HFFc6 (cell line): Measurements from ENCODE around the gene ECI1. TPM values are rescaled to one million over a fixed set of nuclear protein-coding genes. Genes with fewer than 3 reads are reported as not detected.

Experiments
- DNase-seq: peaks from one replicate; pipeline ENCODE4 v3.0.0-alpha.2; 2018
- H3K27ac Mint-ChIP-seq: 2 replicates; pipeline ENCODE4 v1.8.0; 2020; ENCODE audit warnings: mild to moderate bottlenecking, mixed read lengths
- H3K27me3 Mint-ChIP-seq: 2 replicates; pipeline ENCODE4 v1.8.0; 2021; ENCODE audit warnings: mild to moderate bottlenecking, moderate library complexity, mixed read lengths; ENCODE audit not compliant: insufficient read depth
- H3K36me3 Mint-ChIP-seq: 2 replicates; pipeline ENCODE4 v1.8.0; 2021; ENCODE audit warnings: low read depth, mixed read lengths
- H3K4me1 Mint-ChIP-seq: 2 replicates; pipeline ENCODE4 v1.8.0; 2020; ENCODE audit warnings: low read depth, mixed read lengths
- H3K4me3 Mint-ChIP-seq: 2 replicates; pipeline ENCODE4 v1.8.0; 2020; ENCODE audit warnings: mild to moderate bottlenecking, moderate library complexity, mixed read lengths
- H3K9me3 Mint-ChIP-seq: 2 replicates; pipeline ENCODE4 v1.8.0; 2020; ENCODE audit warnings: mild to moderate bottlenecking, mixed read lengths
- CTCF ChIP-seq: fragments of 200-600 bp; sonication (generic); IDR thresholded peaks from 2 replicates; pipeline ENCODE4 v1.5.0; 2021; ENCODE audit warnings: antibody characterized with exemption, mild to moderate bottlenecking
- total RNA-seq, 6 experiments: library from RNA; stranded (reverse); fragmentation: NEBNext Ultra II Directional; extraction: Animal tissue kit (Norgen Biotek cat#: 25700); gene quantifications; 2 replicates in 1 of 6; 3 replicates in 5 of 6; pipeline ENCODE4 v1.2.3, GENCODE V29; 2021

ECI1 gene
- total RNA-seq, 6 experiments from 2014 or later = 30.3 to 47.8 (median 35.4) TPM

DNA sequence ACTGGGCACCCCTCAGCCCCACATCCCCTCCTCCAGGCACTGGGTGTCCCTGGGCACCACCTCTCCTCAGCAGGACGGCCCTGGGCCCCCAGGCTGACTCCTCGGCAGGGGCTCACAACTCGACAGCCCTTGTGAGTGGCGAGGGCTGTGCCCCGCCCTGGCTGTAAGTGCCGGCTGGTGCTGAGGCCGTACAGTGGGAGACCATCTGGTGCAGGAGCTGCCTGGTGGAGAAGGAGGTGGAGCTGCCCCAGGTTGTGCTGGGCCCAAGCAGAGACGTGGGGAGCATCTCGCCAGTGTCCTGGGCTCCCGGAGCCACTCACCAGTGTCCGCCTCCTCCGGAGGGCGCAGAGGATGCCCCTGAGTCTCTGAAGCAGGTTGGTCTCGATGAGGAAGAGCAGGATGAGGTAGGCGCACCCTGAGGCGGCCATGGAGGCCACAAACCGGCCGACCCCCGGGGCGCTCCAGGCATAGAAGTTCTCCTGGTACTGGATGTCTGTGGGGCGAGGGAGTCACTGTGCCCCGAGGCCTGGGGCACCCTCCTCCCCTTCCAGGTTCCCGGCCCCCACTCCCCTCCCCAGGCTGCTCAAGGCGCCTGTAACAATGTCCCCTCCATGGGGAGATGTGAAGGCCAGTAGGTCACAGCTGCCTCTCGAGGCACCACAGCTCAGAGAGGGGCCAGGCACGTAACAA lies 31.6 kb upstream of the ECI1 start:
- Mint-ChIP-seq H3K9me3 (no peaks in the 10 kb centered on the region), H3K27ac (no peak overlapping the region), H3K27me3 (peaks cover 25% of the 10 kb centered on the region), H3K4me1 (no peaks in the 10 kb centered on the region), H3K4me3 (no peak overlapping the region), H3K36me3 (no peaks in the 10 kb centered on the region)
- DNase-seq = no peak
- no peak for TF ChIP-seq CTCF

DNA sequence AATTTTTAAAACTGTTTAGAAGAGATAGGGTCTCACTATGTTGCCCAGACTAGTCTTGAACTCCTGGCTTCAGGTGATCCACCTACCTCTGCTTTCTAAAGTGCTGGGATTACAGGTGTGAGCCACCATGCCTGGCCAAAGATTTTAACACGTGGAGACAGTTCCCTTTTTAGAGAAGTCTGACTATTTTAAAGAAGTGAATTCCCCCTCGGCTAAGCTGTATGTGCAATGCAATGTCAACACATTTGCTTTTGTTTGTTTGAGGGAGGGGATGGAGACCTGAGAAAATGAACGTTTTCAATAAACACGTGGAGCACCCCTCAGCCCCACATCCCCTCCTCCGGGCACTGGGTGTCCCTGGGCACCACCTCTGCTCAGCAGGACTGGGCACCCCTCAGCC lies 30.9 kb upstream of the ECI1 start:
- Mint-ChIP-seq H3K4me1 (no peaks in the 10 kb centered on the region), H3K9me3 (no peaks in the 10 kb centered on the region), H3K4me3 (no peak overlapping the region), H3K27ac (no peak overlapping the region), H3K27me3 (peaks cover 25% of the 10 kb centered on the region), H3K36me3 (no peaks in the 10 kb centered on the region)
- DNase-seq = no peak
- TF ChIP-seq CTCF = no peak

- DNase-seq = no peak
- Mint-ChIP-seq H3K36me3 (no peaks in the 10 kb centered on the region), H3K27ac (no peak overlapping the region), H3K4me3 (no peak overlapping the region), H3K4me1 (no peaks in the 10 kb centered on the region), H3K27me3 (peaks cover 25% of the 10 kb centered on the region), H3K9me3 (no peaks in the 10 kb centered on the region)
- TF ChIP-seq CTCF = no peak
These were observed 29.7 kb upstream of the ECI1 start for GRCh38 chr16:2280981-2281542.

DNA sequence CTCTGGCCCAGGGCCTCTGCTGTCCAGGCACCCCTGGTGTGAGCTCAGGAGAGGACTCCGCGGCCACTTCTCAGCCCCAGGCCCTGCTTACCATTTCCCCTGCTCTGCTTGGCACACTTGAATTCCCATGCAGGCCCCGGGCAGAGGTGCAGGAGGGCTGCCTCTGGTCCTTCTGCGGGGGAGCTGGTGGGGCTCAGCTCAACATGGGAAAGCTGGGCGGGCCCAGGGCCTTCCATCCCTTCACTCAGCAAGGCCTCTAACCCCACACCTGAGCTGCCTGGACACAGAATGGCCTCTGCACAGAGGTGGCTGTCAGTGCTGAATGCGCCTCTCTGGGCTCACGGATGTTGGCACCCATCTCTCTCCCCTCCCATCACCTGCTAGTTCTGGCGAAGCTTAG lies 29.1 kb upstream of the ECI1 start:
- peaks cover 25% of the 10 kb centered on the region for H3K27me3 Mint-ChIP-seq
- H3K36me3 Mint-ChIP-seq = no peaks in the 10 kb centered on the region
- TF ChIP-seq CTCF = no peak
- no peaks in the 10 kb centered on the region for H3K4me1 Mint-ChIP-seq
- H3K4me3 Mint-ChIP-seq = no peak overlapping the region
- no peak overlapping the region for H3K27ac Mint-ChIP-seq
- no peak for DNase-seq
- no peaks in the 10 kb centered on the region for H3K9me3 Mint-ChIP-seq

DNA sequence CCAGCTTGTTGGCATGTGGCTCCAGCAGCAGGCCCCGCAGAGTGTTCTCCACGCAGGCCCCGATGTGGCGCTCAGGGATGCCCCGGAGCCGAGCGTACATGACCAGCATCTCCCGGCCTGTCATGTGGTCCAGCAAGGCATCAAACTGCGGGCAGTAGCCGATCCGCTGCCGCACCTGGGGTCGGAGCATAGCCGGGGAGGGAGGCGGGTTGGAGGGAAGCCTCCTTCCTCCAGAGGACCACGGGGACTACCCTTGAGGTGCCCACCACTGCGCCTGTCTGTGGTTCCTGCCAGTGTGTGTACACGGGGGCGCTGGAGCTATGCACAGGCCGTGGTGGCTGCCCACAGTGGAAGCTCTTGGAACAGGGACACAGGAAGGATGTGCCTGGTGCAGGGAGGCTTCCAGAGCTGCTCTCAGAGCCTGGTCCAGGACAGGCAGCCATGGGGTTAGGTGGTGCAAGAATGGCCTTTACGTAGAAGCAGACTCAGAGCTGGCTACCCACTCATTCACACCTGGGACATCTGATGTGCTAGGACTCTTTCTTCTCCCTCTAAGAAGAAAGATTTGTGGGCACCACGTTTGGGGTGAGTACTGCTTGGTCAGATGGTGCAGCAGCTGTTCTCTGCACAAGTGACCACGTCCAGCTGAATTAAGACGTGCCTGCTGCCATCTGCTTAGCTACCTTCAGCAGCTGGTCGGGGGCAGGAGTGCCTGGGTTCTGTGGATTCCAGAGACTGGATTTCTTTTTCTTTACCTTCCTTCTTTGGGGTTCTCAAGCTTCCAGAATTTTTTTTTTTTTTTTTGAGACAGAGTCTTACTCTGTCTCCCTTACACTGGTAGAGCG lies 27.8 kb upstream of the ECI1 start:
- peaks cover 25% of the 10 kb centered on the region for H3K27me3 Mint-ChIP-seq
- H3K4me1 Mint-ChIP-seq = no peaks in the 10 kb centered on the region
- no peaks in the 10 kb centered on the region for H3K9me3 Mint-ChIP-seq
- no peak for TF ChIP-seq CTCF
- no peaks in the 10 kb centered on the region for H3K36me3 Mint-ChIP-seq
- no peak overlapping the region for H3K27ac Mint-ChIP-seq
- DNase-seq = no peak
- no peak overlapping the region for H3K4me3 Mint-ChIP-seq
